ENCODE measurements around the gene GGA1. TPM values are rescaled to one million over a fixed set of nuclear protein-coding genes. Genes with fewer than 3 reads are reported as not detected.

GGA1 gene
- total RNA-seq, 4 donors from 2014 or later = 16.7 to 78.0 (median 35.3) TPM

- DNase-seq = peak; percentile 96 to 98
- no peaks in the 10 kb centered on the region for H3K9me3 ChIP-seq
- H3K4me1 ChIP-seq = peaks cover 3 to 24% of the 10 kb centered on the region in 2 donors
- H3K4me3 ChIP-seq = peak overlapping the region; percentile 68 to 78
- H3K27me3 ChIP-seq = no peaks in the 10 kb centered on the region
- no peaks in the 10 kb centered on the region for H3K36me3 ChIP-seq
- TF ChIP-seq CTCF (IDR thresholded peaks at IDR 0.05) = no peak
- TF ChIP-seq POLR2A (IDR thresholded peaks at IDR 0.05) = peak in 1 of 2 donors; percentile 68
- intact Hi-C loops (cut with DNase I; ENCODE audit: low total_unique reads) = no loop called here
- peak overlapping the region; percentile 93 to 99 for H3K27ac ChIP-seq
Observed at GRCh38 chr22:37676736-37677492, 68.3 kb downstream of the GGA1 start.

- DNase-seq = no peak
- intact Hi-C loops (cut with DNase I; ENCODE audit: low total_unique reads) = no loop called here
- H3K4me1 ChIP-seq = peaks cover 3 to 24% of the 10 kb centered on the region in 2 donors
Observed at GRCh38 chr22:37677493-37677974, 68.9 kb downstream of the GGA1 start.

GRCh38 chr22:37678372-37678771, 69.7 kb downstream of the GGA1 start:
- intact Hi-C loops (cut with DNase I; ENCODE audit: low total_unique reads) = no loop called here
- TF ChIP-seq CTCF (IDR thresholded peaks at IDR 0.05) (no peak), POLR2A (IDR thresholded peaks at IDR 0.05) (no peak)
- no peaks in the 10 kb centered on the region for H3K9me3 ChIP-seq
- H3K4me3 ChIP-seq = no peak overlapping the region
- peaks cover 3 to 24% of the 10 kb centered on the region in 2 donors for H3K4me1 ChIP-seq
- DNase-seq = no peak
- peak overlapping the region; percentile 93 to 99 for H3K27ac ChIP-seq
- H3K36me3 ChIP-seq = no peaks in the 10 kb centered on the region
- no peaks in the 10 kb centered on the region for H3K27me3 ChIP-seq

More at GRCh38 chr22:37677493-37677974, 68.9 kb downstream of the GGA1 start:
- Histone ChIP-seq H3K4me3 (peak overlapping the region; percentile 68 to 78), H3K27me3 (no peaks in the 10 kb centered on the region), H3K27ac (peak overlapping the region; percentile 93 to 99), H3K36me3 (no peaks in the 10 kb centered on the region), H3K9me3 (no peaks in the 10 kb centered on the region)
- TF ChIP-seq POLR2A (IDR thresholded peaks at IDR 0.05) (no peak), CTCF (IDR thresholded peaks at IDR 0.05) (no peak)

GRCh38 chr22:37679670-37680069, 71.0 kb downstream of the GGA1 start:
- Histone ChIP-seq H3K9me3 (no peaks in the 10 kb centered on the region), H3K4me1 (peaks cover 3 to 16% of the 10 kb centered on the region in 2 donors), H3K4me3 (no peak overlapping the region), H3K27ac (no peak overlapping the region), H3K36me3 (no peaks in the 10 kb centered on the region), H3K27me3 (no peaks in the 10 kb centered on the region)
- intact Hi-C loops (cut with DNase I; ENCODE audit: low total_unique reads) = loop anchor here (5.0 kb wide), 1 partner anchor 37 kb away; no protein-coding TSS in a partner anchor
- DNase-seq = no peak
- TF ChIP-seq POLR2A (IDR thresholded peaks at IDR 0.05) (no peak), CTCF (IDR thresholded peaks at IDR 0.05) (no peak)

- TF ChIP-seq CTCF (IDR thresholded peaks at IDR 0.05) (no peak), POLR2A (IDR thresholded peaks at IDR 0.05) (no peak)
- Histone ChIP-seq H3K9me3 (no peaks in the 10 kb centered on the region), H3K27me3 (no peaks in the 10 kb centered on the region), H3K4me1 (peaks cover 3 to 16% of the 10 kb centered on the region in 2 donors), H3K36me3 (no peaks in the 10 kb centered on the region), H3K4me3 (no peak overlapping the region), H3K27ac (peak overlapping the region; percentile 6 to 43)
- intact Hi-C loops (cut with DNase I; ENCODE audit: low total_unique reads) = loop anchor here (5.0 kb wide), 1 partner anchor 38 kb away; no protein-coding TSS in a partner anchor
- DNase-seq = no peak
Observed at GRCh38 chr22:37680191-37680851, 71.7 kb downstream of the GGA1 start.
